GM12878 (cell line): ENCODE data around the gene POLDIP3. TPM values are rescaled to one million over a fixed set of nuclear protein-coding genes. Genes with fewer than 3 reads are reported as not detected.
"Not testable (repeated sequence)": the region's sequence is repeated elsewhere in the genome, so short reads cannot be mapped to it uniquely, and the experiment has no call there.

ENCODE experiments used
- ATAC-seq: fragments of 200-7000 bp; cut with Tn5 transposase; 3 replicates; pipeline ENCODE4 v1.9.1; 2020; ENCODE audit warnings: mild to moderate bottlenecking, moderate library complexity
- BruUV-seq: library from RNA; stranded (reverse); fragments of 400-500 nt; replicated peaks from 2 replicates; lab custom pipeline; 2021; lab: Mats Ljungman, UMichigan
- CTCF ChIA-PET: fragments of 300-600 bp; sonication (Branson Sonifier 250); formaldehyde crosslinking; extraction: SDS; loops from one replicate; lab custom pipeline; 2021; ENCODE audit warnings: inconsistent platforms; lab: Yijun Ruan, JAX
- POLR2A ChIA-PET: fragments of 350-600 bp; formaldehyde crosslinking; extraction: SDS; loops from one replicate; lab custom pipeline; 2021; ENCODE audit warnings: inconsistent platforms; lab: Charles Lee
- RAD21 ChIA-PET: fragments of 300-600 bp; sonication (Branson Sonifier 250); formaldehyde crosslinking; loops from one replicate; lab custom pipeline; 2023; ENCODE audit warnings: antibody characterized with exemption; ENCODE audit not compliant: unreplicated experiment; lab: Charles Lee
- SMC1A ChIA-PET: fragments of 300-600 bp; sonication (Branson Sonifier 250); formaldehyde crosslinking; loops from one replicate; lab custom pipeline; 2023; ENCODE audit not compliant: unreplicated experiment, uncharacterized antibody; lab: Charles Lee
- DNase-seq: peaks from one replicate; pipeline ENCODE4 v3.0.0-alpha.2; 2011; ENCODE audit warnings: low read depth, low spot score
- FAIRE-seq: peaks from 3 replicates; lab custom pipeline; 2011; peaks lifted over from hg19 to GRCh38; lab: Jason Lieb, UNC
- H2AFZ ChIP-seq: 2 replicates; pipeline ENCODE4 v1.6.0; 2011; ENCODE audit warnings: low read depth, low read length, control low read depth; ENCODE audit not compliant: control insufficient read depth
- H3K27ac ChIP-seq: 2 replicates; pipeline ENCODE4 v1.5.1; 2011; ENCODE audit warnings: control low read depth; ENCODE audit not compliant: control insufficient read depth, insufficient read depth
- H3K27me3 ChIP-seq, 2 experiments: replicated peaks in 1 of 2; 2 replicates each; pipeline versions ENCODE4 v1.6.0 to v1.6.1; 2011; ENCODE audit warnings: low read length in 1 of 2; ENCODE audit not compliant: control insufficient read depth in 2 of 2, insufficient read depth in 2 of 2
- H3K36me3 ChIP-seq, 2 experiments: 2 replicates each; pipeline ENCODE4 v1.5.1; 2011; ENCODE audit warnings: low read length in 1 of 2; ENCODE audit not compliant: control insufficient read depth in 2 of 2, insufficient read depth in 2 of 2
- H3K4me1 ChIP-seq: 2 replicates; pipeline ENCODE4 v1.6.1; 2011; ENCODE audit warnings: mild to moderate bottlenecking, low read length, moderate library complexity, mixed read lengths; ENCODE audit not compliant: control insufficient read depth, insufficient read depth
- H3K4me2 ChIP-seq: 2 replicates; pipeline ENCODE4 v1.6.0; 2011; ENCODE audit warnings: control low read depth; ENCODE audit not compliant: control insufficient read depth, insufficient read depth
- H3K4me3 ChIP-seq: fragments of 200-600 bp; sonication (generic); 2 replicates; pipeline ENCODE4 v1.5.1; 2016
- H3K79me2 ChIP-seq: 2 replicates; pipeline ENCODE4 v1.6.0; 2011; ENCODE audit warnings: low read length; ENCODE audit not compliant: control insufficient read depth, insufficient read depth
- H3K9ac ChIP-seq: 2 replicates; pipeline ENCODE4 v1.8.0; 2011; ENCODE audit warnings: low read length, control low read depth, mixed read lengths; ENCODE audit not compliant: control insufficient read depth, insufficient read depth
- H3K9me3 ChIP-seq: replicated peaks from 3 replicates; pipeline ENCODE4 v1.5.1; 2011; ENCODE audit warnings: mild to moderate bottlenecking, low read length; ENCODE audit not compliant: control insufficient read depth, insufficient read depth
- H4K20me1 ChIP-seq: 2 replicates; pipeline ENCODE4 v1.6.0; 2011; ENCODE audit not compliant: control insufficient read depth, insufficient read depth
- BHLHE40 ChIP-seq, 2 experiments: fragments of 450-650 bp in 1 of 2; IDR thresholded peaks; 2 replicates each; pipeline ENCODE4 v1.6.1; 2011 to 2017; ENCODE audit warnings: low read depth in 2 of 2, borderline replicate concordance in 1 of 2, improper control_type of control experiment in 1 of 2, low read length in 1 of 2, mild to moderate bottlenecking in 1 of 2
- ZBTB33 ChIP-seq: fragments of 450-650 bp; IDR thresholded peaks from 2 replicates; pipeline ENCODE4 v1.6.1; 2017; ENCODE audit warnings: mild to moderate bottlenecking
- WGBS: methylation state at CpG from one replicate; pipeline ENCODE4 v1.1.6; 2016; ENCODE audit warnings: low lambda C conversion rate; ENCODE audit not compliant: insufficient replicate concordance, insufficient coverage; ENCODE audit errors: missing lambda C conversion rate; 5-methylcytosine and 5-hydroxymethylcytosine counted together
- in situ Hi-C: fragments of 300-500 bp; cut with MboI; formaldehyde crosslinking; loops from 9 replicates; pipeline ENCODE4 v1.14.3; 2018; ENCODE audit warnings: mixed read lengths
- intact Hi-C: fragments of 100-400 bp; cut with micrococcal nuclease; formaldehyde crosslinking; loops from one replicate; pipeline ENCODE4 v1.14.2; 2022; ENCODE audit not compliant: unreplicated experiment
- polyA plus RNA-seq, 11 experiments: library from polyadenylated mRNA; depleted of rRNA in 4 of 11; unstranded in 6 of 11; stranded (reverse) in 5 of 11; fragments of >200 nt; fragmentation: Nextera tagmentation in 4 of 11; fragmentation: Illumina TruSeq in 1 of 11; extraction: Ambion mirVana in 4 of 11; extraction: Trizol in 1 of 11; gene quantifications; 1 replicate in 1 of 11; 2 replicates in 10 of 11; pipeline versions ENCODE4 v1.2.1 to v1.2.3, GENCODE V29; 2011 to 2016; ENCODE audit warnings: inconsistent platforms in 2 of 11, missing spikeins in 2 of 11, low read depth in 1 of 11
- total RNA-seq, 4 experiments: library from RNA; depleted of rRNA in 3 of 4; stranded (reverse); fragments of >200 nt in 3 of 4; fragmentation: Illumina TruSeq in 1 of 4; extraction: Trizol in 1 of 4; gene quantifications; 2 replicates each; pipeline versions ENCODE4 v1.2.1 to v1.2.3, GENCODE V29; 2013 to 2021

POLDIP3 gene
- total and polyA plus RNA-seq, 10 of the 15 experiments (the other 5 are each of a cell fraction or from before 2014, with no cell fraction given) = 14.8 to 60.2 (median 49.5) TPM

- no peak for TF ChIP-seq ZBTB33
Measured at GRCh38 chr22:42544686-42545085, 70.0 kb downstream of the POLDIP3 start (continued).

DNA sequence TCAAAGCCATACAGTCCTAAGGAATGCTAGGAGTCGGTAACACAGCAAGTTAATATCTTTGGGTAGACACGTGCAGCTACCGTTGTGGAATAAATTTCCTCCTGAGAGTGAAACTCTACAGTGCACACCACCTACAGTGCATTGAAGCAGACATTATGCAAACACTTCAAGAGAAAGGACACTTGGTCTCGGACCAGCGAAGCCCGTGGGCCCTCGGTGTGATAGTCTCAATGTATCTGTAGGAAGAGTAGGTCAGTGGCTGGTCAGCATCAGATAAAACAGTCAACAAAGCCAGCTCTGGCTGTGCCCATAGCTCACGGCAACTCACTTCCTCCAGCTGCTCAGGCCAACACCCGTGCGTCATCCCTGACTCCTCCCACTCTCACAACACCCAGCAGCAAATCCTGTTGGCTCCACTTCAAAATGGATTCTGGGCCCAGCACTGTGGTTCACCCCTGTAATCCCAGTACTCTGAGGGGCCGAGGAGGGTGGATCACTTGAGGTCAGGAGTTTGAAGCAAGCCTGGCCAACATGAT, 75.4 kb downstream of the POLDIP3 start:
- H3K4me3 ChIP-seq, BruUV-seq, SMC1A ChIA-PET, H4K20me1 ChIP-seq, intact Hi-C loops, H3K9me3 ChIP-seq, H3K36me3 ChIP-seq, H3K9ac ChIP-seq, DNase-seq, in situ Hi-C loops, H2AFZ ChIP-seq, H3K79me2 ChIP-seq, CTCF ChIA-PET, H3K27me3 ChIP-seq: not testable (repeated sequence)
- H3K27ac ChIP-seq = peak overlapping the region; percentile 18; the same call in 1 of the 2 replicates
- ATAC-seq (peak; percentile 85), FAIRE-seq (peak; percentile 56)
- WGBS = 1% methylated on average over 8 of the region's 11 CpGs
- H3K4me1 ChIP-seq = peaks cover 17% of the 10 kb centered on the region
- H3K4me2 ChIP-seq = 0 out of 2 replicates have a peak overlapping the region, but pooled peaks have one; percentile 33
- TF ChIP-seq BHLHE40 (IDR thresholded peaks at IDR 0.05; ENCODE audit: borderline replicate concordance in 1 of 2, low read depth in 2 of 2, low read length in 1 of 2) = peak; percentile 21 to 84; a peak in 2 of 4 replicates
- POLR2A ChIA-PET = interaction anchor here (0.6 to 0.7 kb wide), 4 partner anchors 44 to 359 kb away, joined by 3 to 8 read pairs (median 6); no protein-coding TSS in a partner anchor
- RAD21 ChIA-PET = interaction anchor here (1.3 kb wide), 1 partner anchor 11 kb away, joined by 3 read pairs; no protein-coding TSS in a partner anchor
